ENCODE measurements around the gene TMEM198. TPM values are rescaled to one million over a fixed set of nuclear protein-coding genes. Genes with fewer than 3 reads are reported as not detected.

TMEM198 gene
- total RNA-seq, 4 donors from 2014 or later = 0.68 to 1.7 (median 1.5) TPM; not detected in 1

DNA sequence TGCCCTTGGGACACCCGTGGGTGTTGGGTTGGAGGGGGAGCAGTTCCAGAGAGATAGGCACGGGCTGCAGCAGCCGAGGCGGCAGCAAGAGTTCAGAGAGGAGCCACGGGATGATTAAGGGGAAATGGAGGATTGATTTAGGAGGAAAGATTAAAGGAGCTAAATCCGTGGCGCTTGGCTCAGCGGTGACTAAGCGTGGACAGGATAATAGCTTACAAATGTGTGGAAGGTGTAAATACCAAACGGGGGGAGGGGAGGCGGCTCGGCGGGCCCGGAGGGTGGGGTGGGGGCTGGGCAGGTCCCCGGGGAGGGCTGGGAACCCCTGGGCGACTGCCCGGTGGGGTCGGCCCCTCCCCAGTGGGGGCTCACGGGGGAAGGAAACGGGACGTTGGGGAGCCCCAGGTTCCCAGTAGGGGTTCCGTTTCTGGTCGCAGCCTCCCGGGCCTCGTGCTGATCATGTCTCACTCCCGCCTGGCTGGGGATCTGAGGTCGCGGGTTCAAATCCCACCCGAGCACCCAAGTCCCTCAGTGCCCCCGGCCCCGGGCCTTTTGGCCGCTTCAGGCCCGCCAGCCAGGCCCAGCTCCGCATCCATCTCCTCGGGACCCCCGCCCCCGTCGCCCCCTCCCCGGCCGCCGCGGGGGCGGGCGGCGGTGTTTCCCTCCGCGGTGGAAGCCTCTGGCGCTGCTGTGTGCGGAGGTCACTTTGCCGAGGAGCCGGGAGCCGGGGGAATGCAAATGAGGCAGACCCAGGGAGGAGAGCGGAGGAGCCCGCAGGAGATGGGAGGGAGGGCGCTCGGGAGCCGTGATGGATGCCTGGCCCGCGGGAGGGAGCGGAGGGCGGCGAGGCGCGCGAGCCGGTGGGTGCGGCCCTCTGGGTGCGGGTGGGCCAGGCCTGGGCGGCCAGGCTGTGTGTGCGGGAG lies 21.5 kb upstream of the TMEM198 start:
- TF ChIP-seq CTCF (IDR thresholded peaks at IDR 0.05; ENCODE audit: low read depth) = no peak

DNA sequence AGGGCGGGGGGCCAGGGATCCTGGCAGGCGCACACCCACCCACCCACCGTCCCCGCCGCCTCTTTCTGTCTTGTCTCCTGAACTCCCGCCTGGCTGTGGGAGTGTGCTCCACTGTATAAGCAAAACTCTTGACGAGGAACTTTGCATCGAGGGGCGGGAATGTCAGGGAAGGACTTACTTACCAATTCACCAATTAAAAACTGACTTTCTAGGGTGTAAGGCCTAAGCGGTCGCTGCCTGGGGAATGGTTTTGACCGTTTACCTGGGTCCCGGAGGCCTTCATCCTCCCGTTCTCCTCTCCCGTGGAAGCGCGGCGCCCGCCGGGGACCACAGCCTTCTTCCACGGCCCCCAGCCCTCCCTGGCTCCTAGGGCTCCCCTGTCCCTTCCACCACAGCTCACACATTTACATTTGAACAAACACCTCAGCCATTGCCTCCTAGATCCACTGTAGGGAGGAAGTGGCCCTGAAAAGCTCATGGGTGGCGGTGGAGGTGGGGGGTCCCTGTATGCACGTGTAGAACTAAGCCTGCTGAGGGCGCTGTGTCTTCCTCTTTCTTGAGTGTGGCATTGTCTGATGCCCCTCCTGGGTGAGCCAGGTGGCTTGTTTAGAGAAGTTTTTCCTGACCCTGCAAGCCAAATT lies 20.7 kb upstream of the TMEM198 start:
- no peak for TF ChIP-seq CTCF (IDR thresholded peaks at IDR 0.05; ENCODE audit: low read depth)

GRCh38 chr2:219524817-219525216 lies 19.0 kb upstream of the TMEM198 start:
- no peak for TF ChIP-seq CTCF (IDR thresholded peaks at IDR 0.05; ENCODE audit: low read depth)

DNA sequence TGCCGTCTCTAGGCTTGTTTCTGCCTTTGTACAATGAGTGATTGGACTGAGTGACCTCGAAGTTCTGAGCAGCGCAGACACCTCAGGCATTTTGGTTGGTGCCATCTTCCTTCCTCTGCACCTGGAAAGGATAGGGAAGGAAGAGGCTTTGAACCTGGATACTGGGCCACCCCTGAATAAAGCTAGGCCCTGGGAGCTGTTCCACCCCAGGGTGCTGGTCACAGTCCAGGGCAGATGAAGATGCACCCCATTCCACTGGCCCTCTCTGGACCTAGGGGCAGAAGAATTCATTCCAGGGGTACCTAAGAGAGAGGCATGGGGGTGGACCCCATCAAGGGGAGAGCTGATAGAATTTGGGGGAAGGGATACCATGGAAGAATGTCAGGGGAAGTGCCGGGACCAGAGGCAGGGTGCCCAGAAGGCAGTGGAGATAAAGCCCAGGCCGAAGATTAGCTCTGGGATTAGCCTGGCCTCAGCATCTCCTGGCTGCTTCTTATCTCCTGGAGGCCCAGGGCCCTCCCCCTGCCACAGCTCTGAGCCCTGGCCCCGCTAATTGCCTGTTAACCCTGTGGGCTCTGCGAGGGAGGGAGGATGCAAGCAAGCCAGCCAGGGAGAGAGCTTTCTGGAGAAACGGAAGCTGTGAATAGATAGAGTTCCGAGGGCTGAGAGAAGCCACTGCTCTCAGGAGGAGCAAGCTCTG lies 18.1 kb upstream of the TMEM198 start:
- no peak for TF ChIP-seq CTCF (IDR thresholded peaks at IDR 0.05; ENCODE audit: low read depth)

GRCh38 chr2:219526320-219527075 lies 17.3 kb upstream of the TMEM198 start:
- no peak for TF ChIP-seq CTCF (IDR thresholded peaks at IDR 0.05; ENCODE audit: low read depth)

- no peak for TF ChIP-seq CTCF (IDR thresholded peaks at IDR 0.05; ENCODE audit: low read depth)
Observed at GRCh38 chr2:219527076-219527394, 16.8 kb upstream of the TMEM198 start.

All from subcutaneous adipose tissue (tissue), 4 donors.